ENCODE results near the gene RBBP6.
"Not testable (repeated sequence)": the region's sequence is repeated elsewhere in the genome, so short reads cannot be mapped to it uniquely, and the experiment has no call there.

Gene RBBP6

GRCh38 chr16:24589997-24590396, 50.6 kb downstream of the RBBP6 start:
- no peak overlapping the region for H3K27ac ChIP-seq
- TF ChIP-seq ZFX (IDR thresholded peaks at IDR 0.05), result no peak
- TF ChIP-seq, protein P1, sequence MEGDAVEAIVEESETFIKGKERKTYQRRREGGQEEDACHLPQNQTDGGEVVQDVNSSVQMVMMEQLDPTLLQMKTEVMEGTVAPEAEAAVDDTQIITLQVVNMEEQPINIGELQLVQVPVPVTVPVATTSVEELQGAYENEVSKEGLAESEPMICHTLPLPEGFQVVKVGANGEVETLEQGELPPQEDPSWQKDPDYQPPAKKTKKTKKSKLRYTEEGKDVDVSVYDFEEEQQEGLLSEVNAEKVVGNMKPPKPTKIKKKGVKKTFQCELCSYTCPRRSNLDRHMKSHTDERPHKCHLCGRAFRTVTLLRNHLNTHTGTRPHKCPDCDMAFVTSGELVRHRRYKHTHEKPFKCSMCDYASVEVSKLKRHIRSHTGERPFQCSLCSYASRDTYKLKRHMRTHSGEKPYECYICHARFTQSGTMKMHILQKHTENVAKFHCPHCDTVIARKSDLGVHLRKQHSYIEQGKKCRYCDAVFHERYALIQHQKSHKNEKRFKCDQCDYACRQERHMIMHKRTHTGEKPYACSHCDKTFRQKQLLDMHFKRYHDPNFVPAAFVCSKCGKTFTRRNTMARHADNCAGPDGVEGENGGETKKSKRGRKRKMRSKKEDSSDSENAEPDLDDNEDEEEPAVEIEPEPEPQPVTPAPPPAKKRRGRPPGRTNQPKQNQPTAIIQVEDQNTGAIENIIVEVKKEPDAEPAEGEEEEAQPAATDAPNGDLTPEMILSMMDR (conservative IDR thresholded peaks at IDR 0.05), result no peak

DNA sequence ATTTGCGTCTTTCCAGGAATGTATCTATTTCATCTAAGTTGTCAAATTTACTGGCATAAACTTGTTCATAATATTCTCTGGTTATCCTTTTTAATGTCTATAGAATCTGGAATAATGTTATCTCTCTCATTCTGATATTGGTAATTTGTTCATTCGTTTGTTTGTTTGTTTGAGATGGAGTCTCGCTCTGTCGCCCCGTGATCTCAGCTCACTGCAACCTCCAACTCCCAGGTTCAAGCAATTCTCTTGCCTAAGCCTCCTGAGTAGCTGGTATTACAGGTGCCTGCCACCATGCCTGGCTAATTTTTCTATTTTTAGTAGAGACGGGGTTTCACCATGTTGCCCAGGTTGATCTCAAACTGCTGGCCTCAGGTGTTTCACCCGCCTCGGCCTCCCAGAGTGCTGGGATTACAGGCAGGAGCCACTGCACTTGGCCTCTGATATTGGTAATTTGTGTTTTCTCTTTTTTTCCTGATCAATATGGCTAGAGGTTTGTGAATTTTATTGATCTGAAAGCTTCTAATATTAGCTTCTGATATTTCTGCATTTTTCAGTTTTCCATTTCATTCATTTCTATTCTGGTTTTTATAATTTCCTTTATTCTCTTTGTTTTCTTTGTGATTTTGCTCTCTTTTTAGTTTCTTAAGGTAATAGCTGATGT, 59.5 kb downstream of the RBBP6 start:
- TF ChIP-seq, protein P1 (conservative IDR thresholded peaks at IDR 0.05), result no peak
- TF ChIP-seq ZFX (IDR thresholded peaks at IDR 0.05), result no peak
- H3K27ac ChIP-seq, result no peak overlapping the region

DNA sequence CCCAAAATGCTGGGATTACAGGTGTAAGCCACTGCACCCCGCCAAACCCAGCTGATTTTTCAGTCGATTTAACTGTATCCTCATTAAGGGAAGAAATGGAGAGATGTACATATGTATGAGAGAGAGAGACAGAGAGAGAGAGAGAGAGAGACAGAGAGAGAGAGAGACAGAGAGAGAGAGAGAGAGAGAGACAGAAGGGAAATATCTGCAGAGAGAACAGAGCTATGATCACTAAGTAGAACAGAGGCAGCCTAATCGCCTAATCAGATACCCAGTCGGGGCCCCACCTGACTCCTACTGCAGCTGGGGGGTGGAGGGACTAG, 70.0 kb downstream of the RBBP6 start:
- no peak for TF ChIP-seq ZFX (IDR thresholded peaks at IDR 0.05)
- TF ChIP-seq, protein P1 (conservative IDR thresholded peaks at IDR 0.05), result no peak
- H3K27ac ChIP-seq, result no peak overlapping the region

- TF ChIP-seq ZFX (IDR thresholded peaks at IDR 0.05), result no peak
- TF ChIP-seq, protein P1 (conservative IDR thresholded peaks at IDR 0.05), result no peak
- H3K27ac ChIP-seq, result no peak overlapping the region
Observed at GRCh38 chr16:24609740-24610415, 70.5 kb downstream of the RBBP6 start.

DNA sequence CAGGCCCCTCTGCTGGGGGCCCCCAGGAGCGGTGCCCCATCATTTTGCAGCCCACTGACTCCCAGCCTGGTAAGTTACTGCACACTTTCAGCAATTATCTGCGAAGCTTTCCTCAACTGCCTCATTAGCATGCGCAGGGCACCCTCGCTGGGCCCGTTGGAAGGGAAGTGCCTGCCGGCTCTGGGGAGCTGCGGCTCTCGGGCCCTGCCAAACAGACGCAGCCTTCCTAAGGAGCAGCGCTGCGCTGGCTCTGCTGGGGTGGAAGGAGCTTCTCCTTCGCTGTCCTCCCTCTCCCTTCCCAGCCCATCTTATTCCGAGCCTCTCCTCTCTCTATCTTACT, 71.0 kb downstream of the RBBP6 start:
- H3K27ac ChIP-seq, result no peak overlapping the region
- TF ChIP-seq, protein P1 (conservative IDR thresholded peaks at IDR 0.05), result no peak
- TF ChIP-seq ZFX (IDR thresholded peaks at IDR 0.05), result no peak

DNA sequence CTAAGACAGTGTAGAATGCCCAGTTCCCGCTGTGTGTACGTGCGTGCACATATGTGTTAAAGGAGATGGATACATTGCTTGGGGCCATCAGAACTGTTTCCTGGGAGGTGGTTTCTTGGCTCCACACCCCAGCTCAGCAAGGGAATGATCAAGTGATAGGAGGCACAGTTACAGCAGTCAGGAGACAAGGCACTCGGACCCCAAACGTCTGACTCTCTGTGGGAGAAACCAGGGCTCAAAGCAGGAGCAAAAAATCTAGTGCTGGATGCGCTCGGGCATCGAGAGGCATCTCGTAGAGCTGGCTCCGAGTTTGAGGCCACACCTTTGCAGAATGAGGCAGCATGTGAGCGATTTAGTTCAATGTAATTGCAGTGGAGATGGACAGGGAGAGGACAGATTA, 71.9 kb downstream of the RBBP6 start:
- TF ChIP-seq, protein P1 (conservative IDR thresholded peaks at IDR 0.05), result no peak
- no peak for TF ChIP-seq ZFX (IDR thresholded peaks at IDR 0.05)
- H3K27ac ChIP-seq, result no peak overlapping the region

DNA sequence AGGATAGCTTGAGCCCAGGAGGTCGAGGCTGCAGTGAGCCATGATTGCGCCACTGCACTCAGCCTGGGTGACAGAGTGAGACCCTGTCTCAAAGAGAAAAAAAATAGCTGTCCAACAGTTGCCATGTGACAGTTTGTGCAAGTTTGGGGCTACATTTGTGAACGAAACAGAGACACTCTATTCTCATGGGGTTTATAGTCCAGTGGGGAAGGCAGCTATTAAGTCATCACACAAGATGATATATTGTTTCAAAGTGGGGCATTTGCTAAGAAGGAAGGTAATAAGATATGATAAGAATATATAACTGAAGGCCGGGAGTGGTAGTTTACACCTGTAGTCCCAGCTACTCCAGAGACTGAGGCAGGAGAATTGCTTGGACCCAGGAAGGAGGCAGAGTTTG, 73.3 kb downstream of the RBBP6 start:
- TF ChIP-seq, protein P1 (conservative IDR thresholded peaks at IDR 0.05), result no peak
- no peak for TF ChIP-seq ZFX (IDR thresholded peaks at IDR 0.05)
- H3K27ac ChIP-seq, result no peak overlapping the region

DNA sequence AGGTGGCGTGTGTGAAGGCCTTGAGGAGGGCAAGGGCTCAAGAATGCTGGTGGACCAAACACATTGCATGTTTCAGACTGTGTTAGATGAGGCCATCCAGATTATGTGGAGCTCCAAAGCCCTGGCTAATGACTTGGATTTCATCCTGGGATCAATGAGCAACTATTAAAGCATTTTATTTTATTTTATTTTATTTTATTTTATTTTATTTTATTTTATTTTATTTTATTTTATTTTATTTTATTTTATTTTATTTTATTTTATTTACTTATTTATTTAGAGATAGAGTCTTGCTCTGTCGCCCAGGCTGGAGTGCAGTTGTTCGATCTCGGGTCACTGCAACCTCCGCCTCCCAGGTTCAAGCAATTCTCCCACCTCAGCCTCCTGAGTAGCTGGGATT, 73.9 kb downstream of the RBBP6 start:
- H3K27ac ChIP-seq, result not testable (repeated sequence)

Data from C4-2B (cell line).